H1 (cell line): ENCODE measurements around the gene LRATD1. TPM values are rescaled to one million over a fixed set of nuclear protein-coding genes. Genes with fewer than 3 reads are reported as not detected.

Experiments
- BCL11A ChIP-seq, 2 experiments: IDR thresholded peaks; one replicate each; pipeline ENCODE4 v1.6.1; 2011; ENCODE audit warnings: low read depth in 2 of 2, low read length in 2 of 2, mild to moderate bottlenecking in 2 of 2
- CHD2 ChIP-seq: IDR thresholded peaks from 2 replicates; pipeline ENCODE4 v1.6.1; 2012; ENCODE audit warnings: low read length, improper control_type of control experiment
- EGR1 ChIP-seq: IDR thresholded peaks from 2 replicates; pipeline ENCODE4 v1.6.1; 2011; ENCODE audit warnings: low read depth, low read length, borderline replicate concordance
- EZH2 ChIP-seq: fragments of 200-600 bp; sonication (generic); IDR thresholded peaks from 2 replicates; pipeline ENCODE4 v1.7.1; 2012; ENCODE audit warnings: low read depth, mild to moderate bottlenecking, moderate library complexity, low read length, inconsistent platforms; ENCODE audit not compliant: severe bottlenecking
- HDAC2 ChIP-seq, 2 experiments: fragments of 300-600 bp in 1 of 2; sonication (generic) in 1 of 2; IDR thresholded peaks; 2 replicates each; pipeline ENCODE4 v1.6.1; 2011 to 2012; ENCODE audit warnings: low read depth in 2 of 2, low read length in 2 of 2, mild to moderate bottlenecking in 2 of 2, moderate library complexity in 2 of 2, borderline replicate concordance in 1 of 2, inconsistent platforms in 1 of 2
- JUN ChIP-seq: IDR thresholded peaks from 2 replicates; pipeline ENCODE4 v1.6.1; 2011; ENCODE audit warnings: low read depth, mild to moderate bottlenecking, improper control_type of control experiment, low read length
- RFX5 ChIP-seq: IDR thresholded peaks from 2 replicates; pipeline ENCODE4 v1.6.1; 2011; ENCODE audit warnings: low read depth, low read length, improper control_type of control experiment, borderline replicate concordance
- RNF2 ChIP-seq: fragments of 200-900, 300-1000 bp; sonication (generic); IDR thresholded peaks from 2 replicates; pipeline ENCODE4 v1.7.1; 2016; ENCODE audit warnings: borderline replicate concordance, low read depth, mild to moderate bottlenecking, antibody characterized with exemption, low read length; ENCODE audit not compliant: poor library complexity, severe bottlenecking; ENCODE audit errors: missing control alignments
- TAF1 ChIP-seq: IDR thresholded peaks from 2 replicates; pipeline ENCODE4 v1.6.1; 2011; ENCODE audit warnings: mild to moderate bottlenecking, low read depth, low read length
- TAF7 ChIP-seq: optimal IDR thresholded peaks from 2 replicates; pipeline ENCODE3; 2011; ENCODE audit warnings: low read depth, mild to moderate bottlenecking, inconsistent platforms, low read length, moderate library complexity, borderline replicate concordance
- polyA plus RNA-seq, 7 experiments: library from polyadenylated mRNA; depleted of rRNA in 3 of 7; stranded (reverse) in 5 of 7; unstranded in 2 of 7; fragments of >200 nt in 5 of 7; fragments of 200-250 nt in 2 of 7; gene quantifications; 1 replicate in 5 of 7; 2 replicates in 1 of 7; 4 replicates in 1 of 7; pipeline versions ENCODE4 v1.2.1 to v1.2.3, GENCODE V29; 2011 to 2013; ENCODE audit warnings: missing spikeins in 2 of 7, mixed read lengths in 2 of 7
- total RNA-seq: library from RNA; stranded (reverse); fragmentation: NEBNext Ultra II Directional; extraction: Animal tissue kit (Norgen Biotek cat#: 25700); gene quantifications from 2 replicates; pipeline ENCODE4 v1.2.1, GENCODE V29; 2021
- TF ChIP-seq, protein P1 (sequence below), 3 experiments: IDR thresholded peaks; 1 replicate in 2 of 3; 2 replicates in 1 of 3; pipeline versions ENCODE4 v1.5.1 to v1.6.1; 2011; ENCODE audit warnings: low read length in 3 of 3, mild to moderate bottlenecking in 3 of 3, inconsistent platforms in 2 of 3, low read depth in 1 of 3, moderate library complexity in 1 of 3; ENCODE audit not compliant: insufficient read depth in 1 of 3; ENCODE audit errors: control extremely low read depth in 1 of 3
- TF ChIP-seq, protein P2 (sequence below): IDR thresholded peaks from 2 replicates; pipeline ENCODE4 v1.6.1; 2011; ENCODE audit warnings: low read depth, mild to moderate bottlenecking, low read length; ENCODE audit not compliant: insufficient read depth

The LRATD1 gene
- total and polyA plus RNA-seq, 2 of the 8 experiments (the other 6 are each of a cell fraction or from before 2014, with no cell fraction given): 1.2 to 2.3 TPM

GRCh38 chr2:14634489-14635390 is 2.2 kb downstream of the LRATD1 start (continued):
- TF ChIP-seq RFX5 (no peak), HDAC2 (IDR thresholded peaks at IDR 0.05; ENCODE audit: borderline replicate concordance in 1 of 2, low read depth in 2 of 2, low read length in 2 of 2) (peak in 1 of 2 experiments; percentile 32; a peak in 1 of 4 replicates), CHD2 (no peak), TAF1 (peak; percentile 39; the same call in 1 of the 2 replicates), BCL11A (IDR thresholded peaks at IDR 0.05; ENCODE audit: low read depth in 2 of 2, low read length in 2 of 2) (no peak), RNF2 (no peak), JUN (no peak), EGR1 (no peak; the same call in 1 of the 2 replicates), TAF7 (no peak), EZH2 (peak; percentile 11)
- TF ChIP-seq, protein P1, sequence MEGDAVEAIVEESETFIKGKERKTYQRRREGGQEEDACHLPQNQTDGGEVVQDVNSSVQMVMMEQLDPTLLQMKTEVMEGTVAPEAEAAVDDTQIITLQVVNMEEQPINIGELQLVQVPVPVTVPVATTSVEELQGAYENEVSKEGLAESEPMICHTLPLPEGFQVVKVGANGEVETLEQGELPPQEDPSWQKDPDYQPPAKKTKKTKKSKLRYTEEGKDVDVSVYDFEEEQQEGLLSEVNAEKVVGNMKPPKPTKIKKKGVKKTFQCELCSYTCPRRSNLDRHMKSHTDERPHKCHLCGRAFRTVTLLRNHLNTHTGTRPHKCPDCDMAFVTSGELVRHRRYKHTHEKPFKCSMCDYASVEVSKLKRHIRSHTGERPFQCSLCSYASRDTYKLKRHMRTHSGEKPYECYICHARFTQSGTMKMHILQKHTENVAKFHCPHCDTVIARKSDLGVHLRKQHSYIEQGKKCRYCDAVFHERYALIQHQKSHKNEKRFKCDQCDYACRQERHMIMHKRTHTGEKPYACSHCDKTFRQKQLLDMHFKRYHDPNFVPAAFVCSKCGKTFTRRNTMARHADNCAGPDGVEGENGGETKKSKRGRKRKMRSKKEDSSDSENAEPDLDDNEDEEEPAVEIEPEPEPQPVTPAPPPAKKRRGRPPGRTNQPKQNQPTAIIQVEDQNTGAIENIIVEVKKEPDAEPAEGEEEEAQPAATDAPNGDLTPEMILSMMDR (IDR thresholded peaks at IDR 0.05; ENCODE audit: control extremely low read depth in 1 of 3, insufficient read depth in 1 of 3, low read depth in 1 of 3, low read length in 3 of 3): peak; percentile 72 to 85 (median 79)
- TF ChIP-seq, protein P2, sequence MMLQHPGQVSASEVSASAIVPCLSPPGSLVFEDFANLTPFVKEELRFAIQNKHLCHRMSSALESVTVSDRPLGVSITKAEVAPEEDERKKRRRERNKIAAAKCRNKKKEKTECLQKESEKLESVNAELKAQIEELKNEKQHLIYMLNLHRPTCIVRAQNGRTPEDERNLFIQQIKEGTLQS: no peak
